BJ (cell line): Measurements from ENCODE around the gene ZC3H12C. TPM values are rescaled to one million over a fixed set of nuclear protein-coding genes. Genes with fewer than 3 reads are reported as not detected.

Experiments
- CTCF ChIA-PET: fragments of 350-600 bp; formaldehyde crosslinking; extraction: SDS; loops from one replicate; lab custom pipeline; 2021; ENCODE audit warnings: antibody characterized with exemption, inconsistent platforms; lab: Yijun Ruan, JAX
- POLR2A ChIA-PET: fragments of 300-600 bp; sonication (Branson Sonifier 250); formaldehyde crosslinking; extraction: SDS; loops from one replicate; lab custom pipeline; 2021; ENCODE audit warnings: antibody characterized with exemption; lab: Charles Lee
- DNase-seq: peaks from one replicate; pipeline ENCODE4 v3.0.0-alpha.2; 2011; ENCODE audit warnings: low read depth
- H3K27me3 ChIP-seq: 2 replicates; pipeline ENCODE4 v1.6.0; 2011; ENCODE audit warnings: low read length; ENCODE audit not compliant: control insufficient read depth, insufficient read depth
- H3K36me3 ChIP-seq: 2 replicates; pipeline ENCODE4 v1.5.1; 2011; ENCODE audit warnings: low read length; ENCODE audit not compliant: control insufficient read depth, insufficient read depth
- H3K4me3 ChIP-seq: 2 replicates; pipeline ENCODE4 v1.5.1; 2011; ENCODE audit warnings: low read depth, mild to moderate bottlenecking, control low read depth, low read length
- CTCF ChIP-seq: IDR thresholded peaks from 2 replicates; pipeline ENCODE4 v1.5.1; 2011; ENCODE audit warnings: low read depth, mild to moderate bottlenecking, control low read depth, inconsistent platforms, low read length, moderate library complexity; ENCODE audit not compliant: insufficient read depth
- polyA plus RNA-seq: library from polyadenylated mRNA; depleted of rRNA; stranded (reverse); fragments of >200 nt; gene quantifications from 2 replicates; pipeline ENCODE4 v1.2.3, GENCODE V29; 2011

Gene ZC3H12C
- polyA plus RNA-seq, 1 experiment = 5.2 TPM

DNA sequence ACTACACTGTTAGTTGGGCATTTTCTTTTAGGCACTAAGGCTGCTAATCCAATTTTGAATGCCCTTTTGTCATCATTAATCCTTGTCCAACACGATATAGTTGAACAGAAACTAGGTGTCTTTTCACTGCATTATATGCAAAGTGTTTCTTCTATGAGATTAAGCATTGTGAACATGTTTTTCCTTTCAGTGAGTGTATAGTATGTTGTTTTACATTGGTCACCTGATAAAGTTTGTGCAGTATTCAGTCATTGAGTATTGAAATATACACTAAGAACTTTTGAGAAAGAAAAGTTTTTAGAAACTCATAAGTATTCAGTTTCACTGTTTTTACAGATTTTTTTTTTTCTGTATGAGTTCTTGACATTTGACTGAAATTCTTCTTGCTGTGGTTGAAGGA lies 59.0 kb downstream of the ZC3H12C start:
- TF ChIP-seq CTCF = no peak
- POLR2A ChIA-PET = no interaction called here
- Histone ChIP-seq H3K36me3 (no peaks in the 10 kb centered on the region), H3K27me3 (no peaks in the 10 kb centered on the region), H3K4me3 (no peak overlapping the region)
- no peak for DNase-seq
- CTCF ChIA-PET = no interaction called here

DNA sequence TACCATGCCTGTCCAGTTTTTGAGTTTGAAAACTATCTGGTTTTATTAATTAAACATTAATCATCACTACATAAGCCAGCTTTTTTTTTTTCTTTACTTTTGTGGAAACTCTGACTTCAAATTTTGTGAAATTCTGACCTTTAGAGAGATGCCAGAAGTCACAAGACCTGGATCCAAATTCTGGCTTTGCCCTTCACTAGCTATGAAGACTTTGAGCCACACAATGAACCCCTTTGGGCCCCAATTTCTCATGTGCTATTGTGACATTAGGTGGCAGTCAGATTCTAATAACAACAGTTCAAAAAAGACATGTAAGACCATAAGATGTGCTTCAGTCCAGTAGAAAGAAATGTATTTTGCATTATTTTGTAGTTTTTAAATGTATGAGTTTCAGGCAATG lies 60.3 kb downstream of the ZC3H12C start:
- TF ChIP-seq CTCF = no peak
- no peak for DNase-seq
- ChIA-PET POLR2A (no interaction called here), CTCF (no interaction called here)
- Histone ChIP-seq H3K36me3 (no peaks in the 10 kb centered on the region), H3K4me3 (no peak overlapping the region), H3K27me3 (no peaks in the 10 kb centered on the region)

DNA sequence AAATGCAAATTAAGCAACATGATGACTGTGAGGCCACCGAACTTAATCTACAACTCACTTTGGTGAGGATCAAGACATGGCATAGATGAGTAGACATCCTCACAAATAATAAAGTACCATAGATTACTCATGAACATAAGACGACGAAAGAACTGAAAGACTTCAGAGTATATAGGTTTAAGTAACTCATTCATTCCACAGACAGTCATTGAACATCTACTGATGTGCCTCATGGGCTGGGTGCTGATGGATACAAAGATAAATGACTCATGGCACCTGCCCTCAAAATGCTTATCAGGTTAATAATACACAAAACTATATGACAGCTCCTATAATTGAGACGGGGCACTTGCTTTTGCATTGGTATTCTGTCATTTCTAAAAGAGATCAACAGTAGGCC lies 63.3 kb downstream of the ZC3H12C start:
- ChIA-PET POLR2A (no interaction called here), CTCF (no interaction called here)
- TF ChIP-seq CTCF = no peak
- Histone ChIP-seq H3K27me3 (no peaks in the 10 kb centered on the region), H3K36me3 (no peaks in the 10 kb centered on the region), H3K4me3 (no peak overlapping the region)
- no peak for DNase-seq

GRCh38 chr11:110158317-110159200 lies 65.4 kb downstream of the ZC3H12C start:
- Histone ChIP-seq H3K36me3 (no peaks in the 10 kb centered on the region), H3K27me3 (no peaks in the 10 kb centered on the region), H3K4me3 (no peak overlapping the region)
- CTCF ChIA-PET = interaction anchor here (1.6 to 2.1 kb wide), 2 partner anchors 9 to 18 kb away, joined by 3 to 7 read pairs; no protein-coding TSS in a partner anchor
- no peak for TF ChIP-seq CTCF
- DNase-seq = no peak
- POLR2A ChIA-PET = no interaction called here

- Histone ChIP-seq H3K4me3 (no peak overlapping the region), H3K36me3 (no peaks in the 10 kb centered on the region), H3K27me3 (no peaks in the 10 kb centered on the region)
- no peak for DNase-seq
- TF ChIP-seq CTCF = no peak
- ChIA-PET CTCF (interaction anchor here (1.6 to 2.1 kb wide), 2 partner anchors 10 to 19 kb away, joined by 3 to 7 read pairs; no protein-coding TSS in a partner anchor), POLR2A (no interaction called here)
Observed at GRCh38 chr11:110159476-110159875, 66.3 kb downstream of the ZC3H12C start.
